ENCODE results near the gene TCF25. TPM values are rescaled to one million over a fixed set of nuclear protein-coding genes. Genes with fewer than 3 reads are reported as not detected.

TCF25 gene
- total and polyA plus RNA-seq, 12 donors, result 177 to 438 (median 213) TPM

- 90 to 94% (median 91%) methylated on average over 11 to 19 of the region's 19 CpGs for WGBS, 4 donors
- H3K27ac ChIP-seq, result no peak overlapping the region
- no peak for DNase-seq
- TF ChIP-seq CTCF (IDR thresholded peaks at IDR 0.05) (no peak), POLR2A (IDR thresholded peaks at IDR 0.05) (no peak)
- H3K4me1 ChIP-seq (replicated peaks in 1 of 2), result no peaks in the 10 kb centered on the region
- H3K27me3 ChIP-seq, result no peaks in the 10 kb centered on the region
- peaks cover 0 to 71% of the 10 kb centered on the region in 2 donors for H3K36me3 ChIP-seq (replicated peaks in 1 of 2)
- H3K9me3 ChIP-seq (replicated peaks in 1 of 3), result no peaks in the 10 kb centered on the region
- no peak overlapping the region for H3K4me3 ChIP-seq
- intact Hi-C loops (cut with DNase I), result no loop called here
These were observed 30.6 kb downstream of the TCF25 start for GRCh38 chr16:89903908-89904515.

GRCh38 chr16:89904606-89905510, 31.5 kb downstream of the TCF25 start:
- Histone ChIP-seq H3K27ac (no peak overlapping the region), H3K27me3 (no peaks in the 10 kb centered on the region), H3K9me3 (replicated peaks in 1 of 3) (no peaks in the 10 kb centered on the region), H3K4me1 (replicated peaks in 1 of 2) (peaks cover 0 to 2% of the 10 kb centered on the region in 2 donors), H3K4me3 (no peak overlapping the region), H3K36me3 (replicated peaks in 1 of 2) (peaks cover 0 to 69% of the 10 kb centered on the region in 2 donors)
- intact Hi-C loops (cut with DNase I), result no loop called here
- TF ChIP-seq POLR2A (IDR thresholded peaks at IDR 0.05) (no peak), CTCF (IDR thresholded peaks at IDR 0.05) (no peak)
- DNase-seq, result no peak
- 88 to 93% (median 90%) methylated on average over 17 to 31 of the region's 31 CpGs for WGBS, 4 donors

- H3K9me3 ChIP-seq (replicated peaks in 1 of 3), result no peaks in the 10 kb centered on the region
- no peak for TF ChIP-seq POLR2A (IDR thresholded peaks at IDR 0.05)
- no peak for TF ChIP-seq CTCF (IDR thresholded peaks at IDR 0.05)
- peaks cover 0 to 68% of the 10 kb centered on the region in 2 donors for H3K36me3 ChIP-seq (replicated peaks in 1 of 2)
- DNase-seq, result no peak
- peaks cover 0 to 5% of the 10 kb centered on the region in 2 donors for H3K4me1 ChIP-seq (replicated peaks in 1 of 2)
- H3K27me3 ChIP-seq, result no peaks in the 10 kb centered on the region
- intact Hi-C loops (cut with DNase I), result no loop called here
- 89 to 92% (median 90%) methylated on average over 3 to 23 of the region's 23 CpGs for WGBS, 4 donors
- H3K27ac ChIP-seq, result no peak overlapping the region
- no peak overlapping the region for H3K4me3 ChIP-seq
These were observed 32.2 kb downstream of the TCF25 start for GRCh38 chr16:89905511-89906139.

Measured in adrenal gland (tissue), 12 donors.